HG03439 (cell line): ENCODE data around the gene FMNL2.
A peak's percentile ranks its signal among the peaks of the same experiment; 100 is the strongest.

ENCODE experiments used
- ATAC-seq: cut with Tn5 transposase; IDR thresholded peaks from one replicate; pipeline ENCODE4 v1.9.1; 2021; ENCODE audit warnings: mild to moderate bottlenecking, moderate library complexity; ENCODE audit not compliant: unreplicated experiment

FMNL2 gene

DNA sequence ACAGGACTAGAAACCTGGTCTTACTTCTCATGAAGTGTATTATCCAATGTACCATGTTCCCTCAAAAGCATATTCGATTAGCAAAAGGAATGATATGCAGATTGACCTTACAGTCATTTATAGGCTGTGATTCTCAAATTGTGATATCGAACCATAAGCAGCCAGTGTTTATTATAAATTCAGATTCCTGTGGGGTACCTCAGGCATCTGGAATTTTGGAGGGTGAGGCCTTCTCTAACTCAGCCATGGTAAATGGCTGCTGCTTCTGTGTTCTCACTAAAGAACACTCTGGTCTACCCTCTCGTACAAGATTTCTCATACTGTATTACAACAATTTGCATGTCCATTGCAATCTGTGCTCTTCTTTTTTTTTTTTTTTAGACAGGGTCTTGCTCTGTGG is 297.8 kb downstream of the FMNL2 start:
- no peak for ATAC-seq

DNA sequence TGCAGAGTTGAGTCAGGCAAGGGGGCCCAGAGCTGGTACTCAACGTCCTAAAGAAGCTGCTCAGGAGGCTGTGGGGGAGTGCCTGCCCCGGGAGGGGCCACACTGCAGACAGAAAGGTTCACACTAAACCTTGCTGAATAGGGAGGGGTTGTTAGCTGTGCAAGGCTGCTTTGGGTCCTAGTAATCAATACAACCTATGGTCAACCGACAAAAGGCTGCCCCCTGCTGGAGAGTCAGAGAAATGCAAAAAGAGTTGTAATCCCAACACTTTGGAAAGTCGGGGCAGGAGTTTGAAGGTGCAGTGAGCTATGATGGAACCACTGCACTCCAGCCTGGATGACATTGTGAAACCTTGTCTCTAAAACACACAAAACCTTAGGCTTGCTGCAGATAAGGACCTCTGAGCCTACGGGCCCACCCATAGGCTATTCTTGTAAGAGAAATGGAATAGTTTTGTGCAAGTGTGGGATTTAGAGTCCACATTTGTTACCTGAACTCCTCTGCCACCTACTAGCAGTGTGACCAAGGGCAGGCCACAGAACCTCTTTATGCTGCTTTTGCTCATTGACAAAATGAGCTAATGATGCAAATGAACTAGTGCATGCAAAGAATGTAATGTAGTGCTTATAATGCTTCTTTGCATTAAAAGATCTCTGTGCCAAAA is 300.8 kb downstream of the FMNL2 start:
- ATAC-seq, result peak; percentile 66

DNA sequence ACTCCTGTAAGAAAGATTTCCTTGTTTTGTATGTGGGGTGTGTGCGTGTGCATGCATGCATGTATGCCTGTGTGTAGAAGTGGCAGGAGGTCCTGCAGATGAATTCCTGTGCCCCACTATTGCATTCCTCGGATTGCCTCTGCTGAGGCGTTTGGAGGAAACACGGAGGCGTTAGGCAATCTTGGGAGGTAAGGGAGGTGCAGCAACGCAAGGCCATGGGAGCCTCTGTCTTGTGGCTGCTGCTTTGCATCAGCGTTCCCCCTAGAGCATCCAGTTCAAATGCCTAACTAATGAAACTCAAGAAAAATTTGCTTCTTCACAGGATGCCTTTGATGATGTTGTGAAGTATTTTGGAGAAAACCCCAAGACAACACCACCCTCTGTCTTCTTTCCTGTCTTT is 302.3 kb downstream of the FMNL2 start:
- ATAC-seq, result no peak

DNA sequence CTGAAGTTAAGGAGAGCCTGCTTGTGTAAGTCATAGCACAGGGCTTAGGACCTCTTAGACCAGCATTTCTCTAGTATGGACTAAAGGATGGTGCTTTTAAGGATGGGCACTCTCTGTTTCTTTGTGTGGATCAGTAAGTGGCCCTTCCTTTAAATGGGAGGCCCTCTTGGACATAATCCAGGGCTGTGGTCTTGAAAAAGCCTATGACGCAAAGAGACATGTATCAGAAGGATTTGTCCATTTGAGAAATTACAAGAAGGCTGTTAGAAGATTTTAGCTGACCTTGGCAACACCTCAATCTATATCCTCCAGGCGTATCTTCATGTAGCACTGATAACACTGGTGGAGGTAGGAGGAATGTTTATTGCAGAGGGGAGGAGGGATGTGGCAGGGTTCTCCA is 303.1 kb downstream of the FMNL2 start:
- ATAC-seq, result no peak

DNA sequence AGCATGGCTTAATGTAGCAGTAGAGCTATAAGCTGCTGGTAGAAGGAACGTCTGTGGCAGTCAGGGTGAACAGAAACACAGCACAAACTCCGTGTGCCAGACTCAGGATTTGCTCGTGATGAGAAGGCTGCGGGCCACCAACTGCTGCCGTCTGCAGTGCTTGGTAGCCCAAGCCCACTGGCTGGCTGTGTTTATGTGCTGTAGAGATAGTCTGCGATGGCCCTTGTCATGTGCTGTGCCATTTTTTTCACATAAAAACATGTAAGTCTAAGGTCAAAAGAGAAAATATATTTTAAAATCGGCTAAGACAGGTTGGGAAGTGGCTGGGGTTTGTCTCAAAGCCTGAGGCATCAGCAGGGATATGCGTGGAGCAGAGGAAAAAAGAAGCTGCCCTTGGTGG is 303.6 kb downstream of the FMNL2 start:
- ATAC-seq, result no peak

DNA sequence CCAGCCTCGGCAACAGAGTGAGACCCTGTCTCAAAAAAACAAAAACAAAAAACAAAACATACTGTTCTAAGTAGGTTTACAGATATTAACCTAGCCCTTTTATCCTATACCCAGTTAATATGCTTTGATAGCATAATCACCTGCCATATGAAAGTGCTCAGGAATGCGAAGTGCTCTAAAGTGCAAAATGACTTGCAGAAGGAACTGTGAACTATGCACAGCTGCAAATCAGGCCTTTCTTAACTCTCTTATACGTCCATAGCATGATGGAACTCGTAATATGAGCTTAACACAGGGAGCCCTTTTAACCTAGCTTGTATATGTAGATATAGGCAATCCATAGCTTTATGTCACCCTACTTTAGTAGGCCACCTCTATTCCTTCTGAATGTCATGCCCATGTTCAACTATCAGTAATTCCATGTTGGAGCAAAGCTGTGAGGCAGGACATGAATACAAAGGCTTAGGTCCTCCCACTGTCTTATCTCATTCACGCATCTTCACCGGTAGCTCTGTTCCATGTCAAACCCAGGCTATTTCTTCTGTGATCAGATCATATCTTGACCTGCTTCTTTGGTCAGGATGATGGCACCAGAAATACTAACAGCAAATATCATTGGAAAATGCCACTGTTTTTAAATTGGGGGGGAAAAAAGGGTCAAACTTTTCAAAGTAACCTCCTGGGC is 309.4 kb downstream of the FMNL2 start:
- no peak for ATAC-seq

DNA sequence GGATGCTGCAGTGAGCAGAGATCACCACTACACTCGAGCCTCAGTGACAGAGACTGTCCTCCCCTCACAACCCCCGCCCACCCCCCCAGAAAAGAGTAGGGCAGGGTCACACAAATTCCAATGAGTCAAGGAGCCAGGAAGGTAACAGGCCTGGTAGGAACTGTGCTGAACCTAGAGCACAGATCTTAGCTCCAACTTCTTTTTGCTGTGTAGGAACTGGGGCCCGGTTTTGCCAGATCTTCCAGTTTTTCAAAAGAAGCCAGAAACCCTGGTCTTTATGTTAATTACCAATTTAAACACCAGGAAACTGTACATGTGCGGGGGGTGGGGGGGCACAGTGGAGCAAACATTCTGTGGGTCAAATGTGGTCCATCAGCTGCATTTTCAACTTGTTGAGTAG is 311.3 kb downstream of the FMNL2 start:
- ATAC-seq, result no peak

DNA sequence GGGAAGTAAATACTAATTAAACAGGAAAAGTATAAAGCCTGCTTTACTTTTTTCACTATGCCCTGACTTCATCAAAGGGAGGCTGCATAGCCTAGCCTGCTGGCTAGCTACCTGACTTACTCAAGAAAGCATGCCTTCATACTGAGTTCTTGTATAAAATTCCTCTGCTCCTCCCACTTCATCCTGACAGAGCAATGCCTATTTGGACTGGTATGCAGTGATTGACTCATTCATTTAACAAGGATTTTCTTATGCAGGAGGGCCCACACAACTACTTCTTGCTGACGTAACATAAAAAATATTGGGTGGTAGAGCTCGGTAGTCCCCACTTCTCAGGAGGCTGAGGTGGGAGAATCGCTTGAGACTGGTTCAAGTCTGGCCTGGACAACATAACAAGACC is 311.8 kb downstream of the FMNL2 start:
- no peak for ATAC-seq

DNA sequence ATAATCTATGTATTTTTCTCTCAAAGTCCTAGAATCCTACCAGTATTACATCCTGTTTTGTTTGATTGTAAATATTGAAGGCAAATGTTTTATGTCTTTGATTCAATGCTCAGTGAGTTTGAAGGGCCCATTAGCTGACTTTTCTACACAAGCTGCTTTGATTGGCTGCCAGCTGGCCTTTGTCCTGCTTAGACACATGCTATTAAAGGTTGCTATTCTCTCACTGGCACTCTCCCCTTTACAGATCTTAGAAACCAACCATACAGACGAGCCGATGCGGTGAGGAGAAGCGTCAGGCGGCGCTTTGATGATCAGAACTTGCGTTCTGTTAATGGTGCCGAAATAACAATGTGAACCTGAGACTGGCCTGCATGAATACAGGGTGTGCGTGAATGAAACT is 312.6 kb downstream of the FMNL2 start:
- no peak for ATAC-seq

DNA sequence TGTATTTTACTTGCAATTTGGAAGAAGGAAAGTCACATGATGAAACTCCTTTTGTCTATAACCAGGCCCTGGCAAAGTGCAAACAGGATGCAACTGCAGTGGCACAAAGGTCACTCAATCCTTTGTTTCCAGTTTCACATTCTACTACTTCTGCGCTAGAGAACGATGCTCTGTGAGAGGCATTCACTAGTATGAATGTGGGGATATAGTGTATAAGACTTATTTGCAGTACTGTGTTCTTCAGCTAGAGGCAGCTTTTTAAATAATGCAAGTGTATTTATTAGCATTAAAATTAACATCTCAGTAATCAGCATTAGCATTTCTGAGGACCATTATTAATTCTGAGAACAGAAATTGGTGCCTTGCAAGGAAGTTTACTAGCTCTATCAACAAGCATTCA is 313.4 kb downstream of the FMNL2 start:
- ATAC-seq, result no peak

DNA sequence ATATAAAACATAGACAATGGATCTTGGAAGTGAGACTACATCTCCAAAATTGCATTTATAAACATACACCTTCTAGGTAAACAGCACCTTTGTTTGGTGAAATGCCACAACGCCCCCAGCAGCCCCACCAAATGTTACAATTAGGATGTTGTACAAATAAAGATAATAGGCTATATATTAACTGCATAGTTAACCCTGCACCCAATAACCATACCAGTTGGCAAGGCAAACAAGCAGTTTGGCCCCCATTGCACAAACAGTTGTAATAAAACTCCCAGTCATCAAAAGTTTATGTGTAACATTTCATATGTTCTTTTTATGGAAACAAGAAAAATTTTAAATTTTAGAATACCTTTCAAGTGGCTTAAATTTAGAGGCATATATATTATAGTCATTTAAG is 315.0 kb downstream of the FMNL2 start:
- ATAC-seq, result no peak

DNA sequence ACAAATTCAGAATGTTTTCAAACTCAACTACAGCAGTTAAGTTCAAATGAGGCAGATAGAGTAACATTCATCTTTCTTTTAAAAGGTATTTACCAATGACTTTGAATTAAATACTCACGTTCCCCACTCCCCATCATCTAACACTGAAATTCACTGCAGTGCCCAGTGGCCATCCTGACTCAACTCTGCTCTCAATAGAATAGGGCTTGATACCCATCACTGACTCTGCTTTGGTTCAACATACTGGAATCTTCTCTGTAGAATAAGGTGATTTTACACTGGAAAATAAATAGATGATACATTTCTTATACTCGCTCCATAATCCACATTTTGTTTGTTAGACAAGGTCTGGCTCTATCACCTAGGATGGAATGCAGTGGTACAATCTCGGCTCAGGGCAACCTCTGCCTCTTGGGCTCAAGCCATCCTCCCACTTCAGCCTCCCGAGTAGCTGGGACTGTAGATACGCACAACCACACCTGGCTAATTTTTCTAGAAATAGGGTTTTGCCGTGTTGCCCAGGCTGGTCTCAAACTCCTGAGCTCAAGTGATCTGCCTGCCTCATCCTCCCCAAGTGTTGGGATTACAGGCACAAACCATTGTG is 315.9 kb downstream of the FMNL2 start:
- no peak for ATAC-seq

DNA sequence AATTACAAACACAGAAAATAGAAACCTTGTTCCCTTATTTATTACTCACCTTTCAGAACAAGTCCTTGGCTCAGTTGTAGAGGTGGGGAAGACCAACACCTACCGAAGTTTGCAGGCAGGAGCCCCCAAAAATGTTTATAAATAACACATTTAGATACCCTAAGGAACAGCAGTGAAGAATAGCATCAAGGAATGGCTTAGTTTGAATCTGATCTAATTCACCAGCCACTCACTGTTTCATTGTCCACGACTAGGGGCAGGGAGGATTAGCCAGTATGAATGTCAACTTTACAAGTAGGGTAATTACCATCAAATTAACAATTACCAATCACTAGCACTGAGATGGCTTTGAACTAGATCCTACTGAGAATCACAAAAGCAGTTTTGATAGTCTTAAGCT is 316.9 kb downstream of the FMNL2 start:
- no peak for ATAC-seq

DNA sequence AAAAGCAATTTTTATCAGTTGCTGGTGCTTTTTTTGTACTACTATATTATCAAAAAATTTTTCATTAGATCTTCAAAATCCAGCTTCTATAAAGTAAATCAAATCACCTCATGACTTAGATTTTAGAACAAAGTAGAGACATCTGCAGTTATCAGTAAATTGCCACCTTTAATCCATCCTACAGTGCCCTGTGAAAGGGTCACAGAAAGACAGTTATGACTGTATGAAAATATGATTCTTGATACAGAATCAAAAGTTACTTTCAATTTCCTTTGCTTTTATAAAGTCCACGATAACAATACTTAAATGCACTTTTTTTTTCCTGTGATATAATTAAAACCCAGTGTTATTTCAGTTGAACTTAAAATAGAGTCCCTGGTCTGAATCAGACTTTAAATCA is 320.9 kb downstream of the FMNL2 start:
- no peak for ATAC-seq

DNA sequence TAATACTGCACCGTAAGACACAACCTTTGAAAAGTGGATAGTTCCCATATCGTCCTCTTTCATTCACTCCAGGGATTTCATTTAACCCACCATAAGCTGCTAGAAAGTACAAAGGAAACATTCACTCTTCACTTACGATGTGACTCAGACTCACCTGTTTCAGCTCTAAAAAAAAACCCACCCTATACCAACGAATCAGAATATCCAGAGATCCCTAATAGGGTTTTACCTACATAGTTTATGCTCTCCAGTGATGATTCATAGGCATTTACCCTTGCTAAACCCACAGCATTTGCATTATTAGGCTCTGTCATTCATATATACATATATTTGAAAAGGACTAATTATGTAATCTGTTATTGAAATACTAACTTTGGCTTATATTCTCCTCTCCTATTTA is 322.1 kb downstream of the FMNL2 start:
- ATAC-seq, result no peak

DNA sequence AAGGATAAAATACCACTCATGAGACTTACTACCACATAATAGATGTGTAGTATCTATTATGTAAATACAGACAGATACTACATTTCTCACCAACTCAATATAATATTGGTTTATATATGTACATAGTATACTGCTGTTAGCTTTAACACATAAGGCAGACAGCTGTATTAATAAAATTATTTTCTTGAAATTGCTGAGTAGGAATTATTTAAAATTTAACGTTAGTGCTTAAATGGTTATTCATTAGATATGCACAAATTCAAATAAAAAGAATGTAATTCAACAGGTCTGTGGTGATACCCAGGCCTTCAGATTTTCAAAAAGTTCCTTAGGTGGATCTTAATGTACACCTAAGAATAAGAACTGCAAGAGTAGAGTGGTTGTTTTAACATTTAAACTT is 323.2 kb downstream of the FMNL2 start:
- ATAC-seq, result no peak

DNA sequence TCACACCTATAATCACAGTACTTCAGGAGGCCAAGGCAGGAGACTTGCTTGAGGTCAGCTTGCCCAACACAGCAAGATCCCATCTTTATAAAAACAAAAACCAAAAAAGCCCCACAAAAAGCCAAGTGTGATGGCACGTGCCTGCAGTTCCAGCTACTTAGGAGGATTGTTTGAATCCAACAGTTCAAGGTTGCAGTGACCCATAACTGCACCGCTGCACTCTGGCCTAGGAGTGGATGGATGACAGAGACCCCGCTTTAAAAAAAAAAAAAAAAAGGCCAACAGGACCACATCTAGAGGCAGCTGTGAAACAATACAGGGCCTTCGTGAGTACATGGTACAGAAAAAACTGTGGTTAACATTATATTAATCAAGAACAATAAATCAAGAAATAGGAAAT is 326.1 kb downstream of the FMNL2 start:
- no peak for ATAC-seq

DNA sequence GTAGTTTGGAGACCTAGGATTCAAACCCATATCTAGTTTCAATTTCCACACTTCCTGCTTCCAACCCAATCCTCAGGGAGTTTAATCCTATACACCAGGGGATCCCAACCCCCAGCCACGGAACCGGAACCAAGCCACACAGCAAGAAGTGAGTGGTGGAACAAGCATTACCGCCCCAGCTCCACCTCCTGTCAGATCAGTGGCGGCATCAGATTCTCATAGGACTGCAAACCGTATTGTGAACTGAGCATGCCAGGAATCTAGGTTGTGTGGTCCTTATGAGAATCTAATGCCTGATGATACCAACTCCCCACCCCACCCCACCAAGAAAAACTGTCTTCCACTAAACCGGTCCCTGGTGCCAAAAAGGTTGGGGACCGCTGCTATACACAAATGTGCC is 329.8 kb downstream of the FMNL2 start:
- ATAC-seq, result no peak

DNA sequence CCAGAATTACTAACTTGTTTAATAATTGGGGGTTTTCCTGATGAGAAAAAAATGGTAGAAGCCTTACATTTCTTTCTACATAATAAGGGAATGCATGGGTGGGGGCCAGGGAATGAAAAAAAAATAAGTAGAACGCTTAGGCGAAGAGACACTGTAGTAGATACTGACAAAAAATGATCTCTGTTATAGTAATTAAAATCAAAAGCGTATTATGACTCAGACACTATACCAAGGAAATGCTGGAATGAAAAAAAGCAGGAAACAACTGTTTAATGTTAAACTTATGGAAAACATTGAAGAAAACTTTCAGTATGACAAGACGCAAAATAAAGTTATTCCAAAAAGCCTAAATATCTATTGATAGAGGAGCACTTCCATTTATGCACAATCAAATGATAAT is 339.4 kb downstream of the FMNL2 start:
- no peak for ATAC-seq

DNA sequence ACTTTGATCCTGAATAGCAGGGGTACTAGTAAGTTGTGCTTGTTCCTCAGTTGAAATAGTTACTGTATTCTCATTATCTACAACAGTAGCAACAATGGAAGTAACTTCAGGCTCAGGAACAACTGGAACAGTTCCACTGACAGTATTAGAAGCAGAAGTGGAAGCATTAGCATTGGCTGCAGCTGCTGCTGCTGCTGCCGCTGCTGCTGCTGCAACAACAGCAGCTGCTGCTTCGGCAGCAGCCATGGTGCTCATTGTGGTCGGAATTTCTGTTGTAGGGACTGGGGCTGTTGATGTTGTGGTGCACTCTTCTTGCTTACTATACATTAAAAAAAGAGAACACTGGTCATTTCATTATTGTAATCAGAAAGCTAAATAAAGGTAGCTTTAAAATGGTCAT is 341.5 kb downstream of the FMNL2 start:
- no peak for ATAC-seq

DNA sequence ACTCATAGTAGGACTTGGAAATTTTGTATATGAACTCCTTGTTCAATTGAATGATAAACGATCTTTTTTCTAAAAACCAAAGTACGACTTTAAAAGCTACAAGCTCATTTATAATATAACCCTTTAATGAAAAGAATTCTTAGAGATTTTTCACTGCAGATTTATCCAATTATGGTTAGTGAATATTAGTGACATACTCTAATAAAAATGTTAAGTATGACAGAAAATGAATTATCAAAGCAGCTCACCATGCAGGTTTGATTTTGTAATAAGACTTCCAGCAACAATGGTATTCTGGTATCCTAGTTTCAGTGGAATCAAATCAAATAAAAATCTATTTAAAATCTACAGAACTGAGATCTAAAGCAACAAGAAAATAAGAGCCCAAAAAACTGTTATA is 343.8 kb downstream of the FMNL2 start:
- ATAC-seq, result no peak

DNA sequence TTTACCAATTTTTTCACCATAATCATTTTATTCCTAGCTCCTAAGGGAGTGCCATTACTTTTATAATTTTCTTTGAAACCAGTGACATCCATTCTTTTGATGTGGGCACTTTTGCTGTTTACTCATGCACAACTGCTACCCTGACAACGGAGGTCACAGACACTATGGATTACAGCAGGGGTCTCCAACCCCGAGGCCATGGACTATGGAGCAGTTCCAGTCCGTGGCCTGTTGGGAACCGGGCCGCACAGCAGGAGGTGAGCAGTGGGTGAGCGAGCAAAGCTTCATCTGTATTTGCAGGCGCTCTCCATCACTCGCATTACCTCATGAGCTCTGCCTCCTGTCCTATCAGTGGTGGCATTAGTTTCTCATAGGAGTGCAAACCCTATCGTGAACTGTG is 347.7 kb downstream of the FMNL2 start:
- no peak for ATAC-seq

DNA sequence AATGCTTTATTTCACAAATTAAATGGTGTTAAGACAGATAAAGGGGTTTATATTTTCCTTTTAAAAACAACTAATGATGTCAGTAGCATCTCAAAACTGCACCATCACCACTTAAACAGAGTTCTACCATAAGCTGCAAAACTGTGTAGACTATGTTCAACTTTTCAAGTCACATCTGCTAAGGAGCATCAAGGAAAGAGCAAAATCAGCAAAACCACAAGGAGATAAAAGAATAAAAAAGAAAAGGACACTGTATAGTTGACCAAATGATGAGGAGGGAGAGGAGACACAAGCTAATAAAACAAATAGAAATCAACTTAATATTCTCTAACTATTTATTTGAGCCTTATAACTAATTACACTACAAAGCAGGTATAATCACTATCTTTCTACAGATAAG is 348.4 kb downstream of the FMNL2 start:
- ATAC-seq, result no peak
